ENCODE results near the gene ROR1.

The ROR1 gene

GRCh38 chr1:64196074-64196870 lies 422.5 kb downstream of the ROR1 start:
- POLR2A ChIA-PET, result no interaction called here
- no peak for DNase-seq (ENCODE audit: low read depth, low spot score)
- no peak for TF ChIP-seq CTCF (IDR thresholded peaks at IDR 0.05; ENCODE audit: insufficient read depth, low read length, missing control alignments)
- CTCF ChIA-PET, result interaction anchor here (1.1 kb wide), 1 partner anchor 59 kb away, joined by 4 read pairs; no protein-coding TSS in a partner anchor
- no peak overlapping the region for H3K4me3 ChIP-seq (ENCODE audit: low read depth, low read length)

- H3K4me3 ChIP-seq (ENCODE audit: low read depth, low read length), result no peak overlapping the region
- ChIA-PET CTCF (interaction anchor here (0.9 to 1.4 kb wide), 3 partner anchors 60 to 620 kb away, joined by 3 to 4 read pairs (median 3); no protein-coding TSS in a partner anchor), POLR2A (no interaction called here)
- DNase-seq (ENCODE audit: low read depth, low spot score), result no peak
- no peak for TF ChIP-seq CTCF (IDR thresholded peaks at IDR 0.05; ENCODE audit: insufficient read depth, low read length, missing control alignments)
These were observed 423.3 kb downstream of the ROR1 start for GRCh38 chr1:64197076-64197475.

GRCh38 chr1:64199154-64199553 lies 425.3 kb downstream of the ROR1 start:
- CTCF ChIA-PET, result no interaction called here
- POLR2A ChIA-PET, result no interaction called here
- no peak for TF ChIP-seq CTCF (IDR thresholded peaks at IDR 0.05; ENCODE audit: insufficient read depth, low read length, missing control alignments)
- H3K4me3 ChIP-seq (ENCODE audit: low read depth, low read length), result no peak overlapping the region
- DNase-seq (ENCODE audit: low read depth, low spot score), result no peak

GRCh38 chr1:64200064-64200463 lies 426.2 kb downstream of the ROR1 start:
- CTCF ChIA-PET, result no interaction called here
- H3K4me3 ChIP-seq (ENCODE audit: low read depth, low read length), result no peak overlapping the region
- no peak for TF ChIP-seq CTCF (IDR thresholded peaks at IDR 0.05; ENCODE audit: insufficient read depth, low read length, missing control alignments)

DNA sequence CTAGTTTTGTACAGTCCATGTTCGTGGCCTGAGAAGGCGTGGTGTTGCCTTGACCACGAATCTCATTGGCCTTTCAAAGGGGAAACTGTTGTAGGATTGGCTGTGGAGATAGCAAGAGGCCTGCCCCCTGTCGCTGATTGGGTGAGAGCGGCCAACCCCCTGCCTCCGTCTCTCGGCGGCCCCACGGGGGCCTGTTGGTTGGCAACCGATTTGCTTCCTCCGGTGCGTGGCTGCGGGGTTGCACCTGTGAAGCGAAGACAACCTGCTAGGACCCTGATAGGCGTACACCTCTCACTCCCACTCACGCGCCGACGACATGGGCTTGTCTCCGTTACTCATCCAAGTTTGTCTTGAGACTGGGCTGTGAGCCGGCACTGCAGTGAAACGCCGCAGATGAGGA lies 429.6 kb downstream of the ROR1 start, which contains the start of gene UBE2U:
UBE2U (plus strand) TSS at position 204 of the 400 bp plus-strand sequence. CDS start 428 bp downstream, outside the sequence.
- DNase-seq (ENCODE audit: low read depth, low spot score), result no peak
- ChIA-PET CTCF (no interaction called here), POLR2A (no interaction called here)
- TF ChIP-seq CTCF (IDR thresholded peaks at IDR 0.05; ENCODE audit: insufficient read depth, low read length, missing control alignments), result no peak
- H3K4me3 ChIP-seq (ENCODE audit: low read depth, low read length), result no peak within 1 kb of the TSS

More at GRCh38 chr1:64200064-64200463, 426.2 kb downstream of the ROR1 start:
- no peak for DNase-seq (ENCODE audit: low read depth, low spot score)
- POLR2A ChIA-PET, result no interaction called here

- ChIA-PET CTCF (interaction anchor here (1.0 to 1.6 kb wide), 2 partner anchors 33 to 294 kb away, joined by 3 read pairs; no protein-coding TSS in a partner anchor), POLR2A (no interaction called here)
- no peak overlapping the region for H3K4me3 ChIP-seq (ENCODE audit: low read depth, low read length)
- no peak for DNase-seq (ENCODE audit: low read depth, low spot score)
- no peak for TF ChIP-seq CTCF (IDR thresholded peaks at IDR 0.05; ENCODE audit: insufficient read depth, low read length, missing control alignments)
These were observed 435.4 kb downstream of the ROR1 start for GRCh38 chr1:64209221-64209620.

Data from AG04449 (cell line).